ENCODE results near the gene N4BP2. TPM values are rescaled to one million over a fixed set of nuclear protein-coding genes. Genes with fewer than 3 reads are reported as not detected.

N4BP2 gene
- total RNA-seq, 1 donor from 2014 or later = 5.8 TPM

- TF ChIP-seq CTCF (conservative IDR thresholded peaks at IDR 0.05; ENCODE audit: low read depth, low read length) = no peak
- H3K4me3 ChIP-seq (ENCODE audit: low read depth, low read length) = no peak overlapping the region
- DNase-seq (ENCODE audit: low read depth) = no peak
These were observed 94.3 kb downstream of the N4BP2 start for GRCh38 chr4:40150932-40151331.

- DNase-seq (ENCODE audit: low read depth) = no peak
- no peak for TF ChIP-seq CTCF (conservative IDR thresholded peaks at IDR 0.05; ENCODE audit: low read depth, low read length)
These were observed 96.0 kb downstream of the N4BP2 start for GRCh38 chr4:40152637-40153036.

GRCh38 chr4:40157436-40157835 lies 100.8 kb downstream of the N4BP2 start:
- no peak overlapping the region for H3K4me3 ChIP-seq (ENCODE audit: low read depth, low read length)
- TF ChIP-seq CTCF (conservative IDR thresholded peaks at IDR 0.05; ENCODE audit: low read depth, low read length) = no peak
- DNase-seq (ENCODE audit: low read depth) = no peak

More at GRCh38 chr4:40152637-40153036, 96.0 kb downstream of the N4BP2 start:
- no peak overlapping the region for H3K4me3 ChIP-seq (ENCODE audit: low read depth, low read length)

- no peak for TF ChIP-seq CTCF (conservative IDR thresholded peaks at IDR 0.05; ENCODE audit: low read depth, low read length)
- no peak for DNase-seq (ENCODE audit: low read depth)
- no peak overlapping the region for H3K4me3 ChIP-seq (ENCODE audit: low read depth, low read length)
These were observed 103.6 kb downstream of the N4BP2 start for GRCh38 chr4:40160258-40160657.

GRCh38 chr4:40164459-40164858 lies 107.8 kb downstream of the N4BP2 start:
- no peak for TF ChIP-seq CTCF (conservative IDR thresholded peaks at IDR 0.05; ENCODE audit: low read depth, low read length)
- H3K4me3 ChIP-seq (ENCODE audit: low read depth, low read length) = no peak overlapping the region
- no peak for DNase-seq (ENCODE audit: low read depth)

GRCh38 chr4:40165916-40166315 lies 109.3 kb downstream of the N4BP2 start:
- TF ChIP-seq CTCF (conservative IDR thresholded peaks at IDR 0.05; ENCODE audit: low read depth, low read length) = no peak
- H3K4me3 ChIP-seq (ENCODE audit: low read depth, low read length) = no peak overlapping the region
- no peak for DNase-seq (ENCODE audit: low read depth)

GRCh38 chr4:40168070-40168469 lies 111.4 kb downstream of the N4BP2 start:
- no peak for DNase-seq (ENCODE audit: low read depth)
- H3K4me3 ChIP-seq (ENCODE audit: low read depth, low read length) = no peak overlapping the region
- TF ChIP-seq CTCF (conservative IDR thresholded peaks at IDR 0.05; ENCODE audit: low read depth, low read length) = no peak

Measured in epithelial cell of proximal tubule (primary cell).